Stimulated activated naive CD4-positive, alpha-beta T cell treated with Interleukin-2 at 50 U/mL for 16 hours (primary cell): Measurements from ENCODE around the gene JSRP1.

ENCODE experiments used
- DNase-seq: peaks from one replicate; lab custom pipeline; 2025; lab: John Stamatoyannopoulos, UW

JSRP1 gene

GRCh38 chr19:2246801-2247361 is 9.3 kb downstream of the JSRP1 start:
- DNase-seq: no peak

- no peak for DNase-seq
These were observed 10.1 kb downstream of the JSRP1 start for GRCh38 chr19:2246014-2246620.

GRCh38 chr19:2245273-2245672 is 10.9 kb downstream of the JSRP1 start:
- DNase-seq: no peak

- no peak for DNase-seq
These were observed 11.7 kb downstream of the JSRP1 start for GRCh38 chr19:2244486-2244885.

- DNase-seq: no peak
These were observed 12.1 kb downstream of the JSRP1 start for GRCh38 chr19:2244125-2244411.

GRCh38 chr19:2243274-2244124 is 12.7 kb downstream of the JSRP1 start:
- no peak for DNase-seq

GRCh38 chr19:2242816-2243215 is 13.4 kb downstream of the JSRP1 start:
- no peak for DNase-seq

- no peak for DNase-seq
These were observed 14.1 kb downstream of the JSRP1 start for GRCh38 chr19:2242092-2242537.

- no peak for DNase-seq
These were observed 15.1 kb downstream of the JSRP1 start for GRCh38 chr19:2240881-2241760.

- no peak for DNase-seq
These were observed 16.1 kb downstream of the JSRP1 start for GRCh38 chr19:2239771-2240770.

GRCh38 chr19:2239173-2239572 is 17.0 kb downstream of the JSRP1 start:
- no peak for DNase-seq

GRCh38 chr19:2237869-2238153 is 18.4 kb downstream of the JSRP1 start:
- DNase-seq: no peak

- no peak for DNase-seq
These were observed 19.0 kb downstream of the JSRP1 start for GRCh38 chr19:2237051-2237868.

- peak; percentile 95 for DNase-seq
These were observed 19.7 kb downstream of the JSRP1 start, which contains the start of the genes PLEKHJ1 and SF3A2 for GRCh38 chr19:2236314-2237050. PLEKHJ1 (minus strand) TSS chr19:2236329; CDS start chr19:2236248, 81 bp downstream. SF3A2 (plus strand) TSS chr19:2236824; CDS start chr19:2243419, 6,595 bp downstream.

GRCh38 chr19:2236064-2236313 is 20.2 kb downstream of the JSRP1 start:
- no peak for DNase-seq

GRCh38 chr19:2235381-2236063 is 20.7 kb downstream of the JSRP1 start:
- no peak for DNase-seq

- DNase-seq: no peak
These were observed 21.2 kb downstream of the JSRP1 start for GRCh38 chr19:2234996-2235380.

- no peak for DNase-seq
These were observed 22.5 kb downstream of the JSRP1 start for GRCh38 chr19:2233601-2234280.
